ENCODE data around the gene MTG1.

Gene MTG1

DNA sequence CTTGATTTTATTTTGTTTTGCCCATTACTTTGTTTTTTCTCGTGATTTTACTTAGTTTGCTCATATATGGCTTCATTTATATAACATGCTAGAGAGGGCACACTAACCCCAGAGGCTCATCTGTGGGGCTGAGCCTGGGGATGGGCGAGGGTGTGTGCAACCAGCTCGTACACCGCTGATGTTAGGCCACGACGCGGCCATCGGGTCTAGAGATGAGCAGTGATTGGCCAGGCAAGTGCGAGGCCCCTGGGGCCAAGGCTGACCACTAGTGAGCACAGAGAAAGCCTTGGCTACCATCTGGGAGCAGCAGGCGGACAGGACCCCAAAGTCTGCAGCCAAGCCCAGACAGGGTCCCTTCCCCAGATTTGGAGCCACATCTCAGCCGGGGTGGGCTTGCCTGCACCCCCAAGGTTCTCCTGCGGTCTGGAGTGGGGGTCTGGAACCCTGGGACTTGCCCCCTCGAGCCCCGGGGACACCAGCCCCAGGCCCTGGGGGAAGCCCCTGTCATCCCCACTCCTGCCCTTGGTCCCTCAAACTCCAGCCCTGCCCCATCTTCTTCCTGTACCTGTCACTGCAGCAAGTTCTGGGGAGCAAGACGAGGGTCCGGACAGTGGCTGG lies 39.9 kb upstream of the MTG1 start:
- H3K27me3 ChIP-seq (ENCODE audit: low read depth, low read length), result no peaks in the 10 kb centered on the region
- no peaks in the 10 kb centered on the region for H3K36me3 ChIP-seq (ENCODE audit: control insufficient read depth in 1 of 2, insufficient read depth in 2 of 2, low read length in 2 of 2)
- H3K4me1 ChIP-seq (ENCODE audit: control insufficient read depth in 1 of 2, insufficient read depth in 2 of 2, low read length in 2 of 2), result peaks cover 0 to 18% of the 10 kb centered on the region in 2 donors
- H3K27ac ChIP-seq (ENCODE audit: low read length), result no peak overlapping the region
- no peak overlapping the region for H3K4me3 ChIP-seq (ENCODE audit: low read depth in 1 of 2, low read length in 2 of 2)
- no peaks in the 10 kb centered on the region for H3K9me3 ChIP-seq (ENCODE audit: control insufficient read depth in 1 of 2, low read length in 2 of 2)

DNA sequence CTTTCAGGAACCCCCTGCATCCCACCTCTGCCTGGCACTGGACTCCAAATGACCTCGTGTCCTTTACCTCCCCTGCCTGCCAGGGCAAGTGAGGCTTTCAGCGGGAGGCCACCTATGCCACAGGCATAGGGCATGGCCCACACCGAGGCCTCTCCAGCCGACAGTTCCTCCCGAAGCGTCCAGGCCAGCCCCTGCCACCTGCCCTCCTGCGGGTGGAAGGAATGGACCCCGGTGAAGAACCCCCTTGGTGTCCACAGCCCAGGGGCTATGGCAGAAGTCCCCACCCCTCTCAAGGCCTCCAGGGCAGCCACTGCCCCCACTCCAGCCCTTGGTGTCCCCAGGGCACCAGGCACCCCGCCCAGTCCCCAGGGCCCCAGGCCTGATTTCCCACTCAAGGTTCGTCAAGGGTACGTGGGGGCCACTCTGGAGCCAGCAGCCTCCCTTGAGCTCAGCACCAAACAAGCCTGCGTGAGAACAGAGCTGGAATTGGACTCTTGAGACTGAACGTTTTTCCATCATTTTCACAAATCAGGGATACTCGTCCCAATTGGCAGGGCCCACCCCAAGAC lies 39.2 kb upstream of the MTG1 start:
- Histone ChIP-seq H3K4me1 (ENCODE audit: control insufficient read depth in 1 of 2, insufficient read depth in 2 of 2, low read length in 2 of 2) (peaks cover 0 to 18% of the 10 kb centered on the region in 2 donors), H3K27me3 (ENCODE audit: low read depth, low read length) (no peaks in the 10 kb centered on the region), H3K4me3 (ENCODE audit: low read depth in 1 of 2, low read length in 2 of 2) (no peak overlapping the region), H3K36me3 (ENCODE audit: control insufficient read depth in 1 of 2, insufficient read depth in 2 of 2, low read length in 2 of 2) (no peaks in the 10 kb centered on the region), H3K9me3 (ENCODE audit: control insufficient read depth in 1 of 2, low read length in 2 of 2) (no peaks in the 10 kb centered on the region), H3K27ac (ENCODE audit: low read length) (no peak overlapping the region)

DNA sequence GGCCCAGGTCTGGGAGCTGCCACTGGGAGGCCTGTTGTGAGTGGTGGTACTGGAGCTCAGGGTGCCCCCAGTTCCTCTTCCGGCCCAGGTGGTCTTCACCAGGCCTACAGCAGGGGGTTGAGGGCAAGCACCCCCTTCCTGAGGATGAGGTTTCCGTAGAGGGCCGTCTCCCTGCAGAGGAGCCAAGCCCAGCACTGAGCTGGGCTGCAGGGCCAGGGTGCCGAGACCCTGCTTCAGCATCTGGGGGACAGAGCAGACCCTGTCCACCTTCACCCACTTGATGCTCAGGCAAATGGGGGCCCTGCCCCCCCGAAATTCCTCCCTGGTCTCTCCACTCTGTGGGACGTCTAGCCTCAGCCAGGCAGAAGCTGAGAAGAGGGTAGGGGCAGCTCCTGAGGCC lies 38.7 kb upstream of the MTG1 start:
- H3K27ac ChIP-seq (ENCODE audit: low read length), result no peak overlapping the region
- no peaks in the 10 kb centered on the region for H3K9me3 ChIP-seq (ENCODE audit: control insufficient read depth in 1 of 2, low read length in 2 of 2)
- H3K27me3 ChIP-seq (ENCODE audit: low read depth, low read length), result no peaks in the 10 kb centered on the region
- no peaks in the 10 kb centered on the region for H3K36me3 ChIP-seq (ENCODE audit: control insufficient read depth in 1 of 2, insufficient read depth in 2 of 2, low read length in 2 of 2)
- no peak overlapping the region for H3K4me3 ChIP-seq (ENCODE audit: low read depth in 1 of 2, low read length in 2 of 2)
- peaks cover 0 to 18% of the 10 kb centered on the region in 2 donors for H3K4me1 ChIP-seq (ENCODE audit: control insufficient read depth in 1 of 2, insufficient read depth in 2 of 2, low read length in 2 of 2)

DNA sequence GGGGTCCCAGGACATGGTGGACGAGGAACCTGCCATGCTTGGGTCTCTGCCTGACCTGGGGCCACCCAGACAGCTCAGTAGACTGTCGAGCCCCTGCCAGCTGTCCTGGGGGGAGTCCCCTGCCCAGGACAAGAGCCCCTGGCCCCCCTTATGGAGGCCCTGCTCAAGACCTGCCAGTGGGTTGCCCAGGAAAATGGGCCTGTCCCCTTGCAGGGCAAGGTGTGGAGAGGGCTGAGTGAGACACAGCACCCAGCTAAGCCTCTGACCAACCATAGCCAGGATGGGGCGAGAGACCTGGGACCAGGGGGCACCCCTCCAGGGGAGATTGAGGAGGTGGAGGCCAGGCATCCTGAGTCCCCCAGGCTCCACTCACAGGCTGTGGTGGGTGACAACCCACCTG lies 38.0 kb upstream of the MTG1 start:
- H3K4me3 ChIP-seq (ENCODE audit: low read depth in 1 of 2, low read length in 2 of 2), result no peak overlapping the region
- H3K4me1 ChIP-seq (ENCODE audit: control insufficient read depth in 1 of 2, insufficient read depth in 2 of 2, low read length in 2 of 2), result peaks cover 0 to 18% of the 10 kb centered on the region in 2 donors
- H3K27me3 ChIP-seq (ENCODE audit: low read depth, low read length), result no peaks in the 10 kb centered on the region
- no peaks in the 10 kb centered on the region for H3K9me3 ChIP-seq (ENCODE audit: control insufficient read depth in 1 of 2, low read length in 2 of 2)
- no peaks in the 10 kb centered on the region for H3K36me3 ChIP-seq (ENCODE audit: control insufficient read depth in 1 of 2, insufficient read depth in 2 of 2, low read length in 2 of 2)
- no peak overlapping the region for H3K27ac ChIP-seq (ENCODE audit: low read length)

DNA sequence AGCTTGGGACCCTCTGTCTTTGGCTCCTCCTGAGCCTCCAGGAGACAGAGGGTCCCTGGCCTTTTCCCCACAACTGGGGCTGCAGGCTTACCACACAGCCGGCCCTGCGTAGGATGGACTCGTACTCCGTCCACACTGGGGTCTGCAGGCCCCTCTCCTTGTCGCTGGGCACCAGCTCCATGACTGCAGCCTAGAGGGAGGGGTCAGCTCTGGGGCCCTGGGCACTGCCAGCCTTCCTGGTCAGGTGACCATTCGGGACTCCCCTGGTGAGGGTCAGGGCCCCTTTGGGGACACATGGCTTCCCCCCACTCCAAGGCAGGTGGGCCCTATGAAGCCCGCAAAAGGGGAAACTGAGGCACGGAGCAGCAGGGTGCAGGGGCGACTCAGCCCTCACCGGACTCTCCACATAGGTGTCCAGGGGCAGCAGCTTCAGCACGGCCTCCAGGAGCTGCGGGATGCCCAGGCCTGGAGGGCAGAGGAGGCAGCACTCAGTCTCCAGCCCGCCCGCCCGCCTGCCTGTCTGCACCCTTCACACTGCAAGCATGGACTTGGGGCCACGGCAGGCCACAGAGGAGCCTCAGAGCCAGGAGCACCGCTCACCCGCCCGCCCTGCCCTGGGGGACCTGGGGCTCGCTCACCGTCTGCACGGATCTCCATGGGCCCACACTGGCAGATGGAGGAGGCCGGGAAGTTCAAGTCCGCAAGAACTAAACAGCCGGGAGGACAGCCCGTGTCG lies 37.2 kb upstream of the MTG1 start:
- Histone ChIP-seq H3K9me3 (ENCODE audit: control insufficient read depth in 1 of 2, low read length in 2 of 2) (no peaks in the 10 kb centered on the region), H3K4me1 (ENCODE audit: control insufficient read depth in 1 of 2, insufficient read depth in 2 of 2, low read length in 2 of 2) (peaks cover 0 to 18% of the 10 kb centered on the region in 2 donors), H3K27ac (ENCODE audit: low read length) (no peak overlapping the region), H3K27me3 (ENCODE audit: low read depth, low read length) (no peaks in the 10 kb centered on the region), H3K4me3 (ENCODE audit: low read depth in 1 of 2, low read length in 2 of 2) (peak overlapping the region; percentile 21 to 64), H3K36me3 (ENCODE audit: control insufficient read depth in 1 of 2, insufficient read depth in 2 of 2, low read length in 2 of 2) (peaks cover 0 to 5% of the 10 kb centered on the region in 2 donors)

DNA sequence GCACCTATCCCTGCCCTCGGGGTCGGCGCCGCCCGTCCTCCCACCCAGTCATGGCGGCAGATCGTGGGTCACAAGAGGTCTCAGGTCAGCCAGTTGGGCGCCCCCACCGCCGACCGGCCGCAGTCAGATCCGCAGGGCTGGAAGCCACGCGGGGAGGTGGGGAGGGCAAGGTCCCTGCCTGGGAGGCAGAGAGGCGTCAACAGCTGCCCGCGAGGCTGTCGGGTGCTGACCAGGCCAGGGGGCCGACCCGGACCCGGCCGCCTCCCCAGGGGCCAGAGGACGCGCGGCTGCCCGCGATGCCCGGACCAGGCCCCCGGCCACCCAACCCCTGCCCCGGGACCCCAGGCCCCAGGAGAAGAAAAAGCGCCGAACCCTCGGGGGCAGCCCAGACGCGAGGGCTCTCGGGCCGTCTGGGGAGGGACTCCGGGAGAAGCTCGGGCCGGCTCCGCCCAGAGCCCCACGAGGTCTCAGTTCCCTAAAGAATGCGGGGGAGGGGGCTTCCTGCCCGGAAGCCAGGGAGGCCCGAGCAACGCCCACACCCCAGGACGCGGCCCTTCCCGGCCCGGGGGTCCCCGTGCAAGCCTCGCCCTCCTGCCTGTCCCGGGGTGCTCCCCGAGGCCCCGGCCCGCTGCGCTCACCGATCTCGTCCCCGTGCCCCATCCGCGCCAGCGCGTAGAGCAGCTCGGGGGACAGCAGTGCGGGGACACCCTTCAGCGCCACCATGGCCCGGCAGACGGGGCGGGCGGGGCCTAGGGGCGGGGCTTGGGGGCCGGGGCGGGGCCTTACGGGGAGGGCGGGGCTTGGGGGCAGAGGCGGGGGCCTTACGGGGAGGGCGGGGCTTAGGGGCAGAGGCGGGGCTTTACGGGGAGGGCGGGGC lies 36.4 kb upstream of the MTG1 start, which contains the start of gene FUOM:
TSS of gene FUOM (minus strand) at position 735 of the 877 bp plus-strand sequence. CDS start at position 723, 12 bp downstream.
- H3K27ac ChIP-seq (ENCODE audit: low read length), result no peak within 1 kb of the TSS
- peaks cover 0 to 18% of the 10 kb centered on the region in 2 donors for H3K4me1 ChIP-seq (ENCODE audit: control insufficient read depth in 1 of 2, insufficient read depth in 2 of 2, low read length in 2 of 2)
- no peaks in the 10 kb centered on the region for H3K9me3 ChIP-seq (ENCODE audit: control insufficient read depth in 1 of 2, low read length in 2 of 2)
- H3K36me3 ChIP-seq (ENCODE audit: control insufficient read depth in 1 of 2, insufficient read depth in 2 of 2, low read length in 2 of 2), result peaks cover 6 to 13% of the 10 kb centered on the region in 2 donors
- no peaks in the 10 kb centered on the region for H3K27me3 ChIP-seq (ENCODE audit: low read depth, low read length)
- peak within 1 kb of the TSS; percentile 21 to 64 for H3K4me3 ChIP-seq (ENCODE audit: low read depth in 1 of 2, low read length in 2 of 2)

DNA sequence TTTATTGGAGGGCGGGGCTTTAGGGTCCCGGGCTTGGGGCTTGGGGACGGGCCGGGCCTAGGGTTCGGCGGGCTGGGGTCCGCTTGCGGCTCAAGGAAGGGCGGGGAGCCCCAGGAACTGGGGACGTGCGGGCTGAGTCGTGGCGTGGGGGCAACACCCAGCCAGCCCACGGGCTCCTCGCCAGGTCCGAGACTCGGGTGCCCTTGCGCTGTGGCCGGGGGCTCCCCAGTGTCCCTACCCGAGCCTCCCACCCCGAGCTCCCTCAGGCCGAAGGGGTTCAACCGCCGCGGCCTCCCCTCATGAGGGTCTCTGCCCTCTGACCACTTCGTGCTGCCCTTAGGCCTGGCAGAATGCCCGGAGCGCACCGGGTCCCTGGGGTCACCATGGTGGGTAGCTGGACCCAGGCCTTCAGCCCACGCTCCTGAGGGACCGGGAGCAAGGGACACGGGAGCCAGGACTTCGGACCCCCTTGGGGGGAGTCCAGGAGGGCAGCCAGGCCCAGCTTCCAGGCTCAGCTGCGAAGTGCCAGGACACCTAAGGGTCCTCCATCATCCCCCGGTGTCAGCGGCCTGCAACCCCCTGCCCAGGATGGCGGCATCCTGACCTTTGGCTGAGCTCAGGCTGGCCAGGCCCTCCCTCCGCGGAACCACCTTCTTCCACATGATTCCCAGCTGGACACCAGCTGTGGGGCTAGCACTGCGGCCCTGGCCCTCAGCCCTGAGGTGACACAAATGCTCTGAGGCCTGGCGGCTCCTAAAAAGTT lies 35.6 kb upstream of the MTG1 start:
- H3K36me3 ChIP-seq (ENCODE audit: control insufficient read depth in 1 of 2, insufficient read depth in 2 of 2, low read length in 2 of 2), result peaks cover 6 to 21% of the 10 kb centered on the region in 2 donors
- H3K27me3 ChIP-seq (ENCODE audit: low read depth, low read length), result no peaks in the 10 kb centered on the region
- H3K4me3 ChIP-seq (ENCODE audit: low read depth in 1 of 2, low read length in 2 of 2), result no peak overlapping the region
- H3K4me1 ChIP-seq (ENCODE audit: control insufficient read depth in 1 of 2, insufficient read depth in 2 of 2, low read length in 2 of 2), result peaks cover 0 to 18% of the 10 kb centered on the region in 2 donors
- H3K27ac ChIP-seq (ENCODE audit: low read length), result no peak overlapping the region
- H3K9me3 ChIP-seq (ENCODE audit: control insufficient read depth in 1 of 2, low read length in 2 of 2), result no peaks in the 10 kb centered on the region

DNA sequence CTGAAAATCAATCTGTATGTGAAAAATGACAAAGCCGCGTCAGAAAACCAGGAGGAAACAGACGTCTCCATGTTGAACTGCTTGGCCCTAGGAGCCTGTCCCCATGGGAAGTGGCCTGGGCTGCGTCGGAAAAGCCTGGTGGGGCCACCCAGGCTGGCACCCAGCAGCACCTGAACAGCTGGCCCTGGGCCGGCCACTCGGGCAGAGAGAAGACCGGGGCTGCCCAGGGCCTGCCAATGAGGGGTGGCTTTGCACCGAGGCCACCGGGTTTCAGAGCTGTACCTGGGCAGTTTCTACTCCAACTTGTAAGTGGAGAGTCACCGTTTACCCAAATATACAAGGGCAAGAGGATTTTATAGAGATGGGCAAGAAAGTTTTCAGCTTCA lies 35.0 kb upstream of the MTG1 start:
- Histone ChIP-seq H3K27ac (ENCODE audit: low read length) (no peak overlapping the region), H3K9me3 (ENCODE audit: control insufficient read depth in 1 of 2, low read length in 2 of 2) (no peaks in the 10 kb centered on the region)

DNA sequence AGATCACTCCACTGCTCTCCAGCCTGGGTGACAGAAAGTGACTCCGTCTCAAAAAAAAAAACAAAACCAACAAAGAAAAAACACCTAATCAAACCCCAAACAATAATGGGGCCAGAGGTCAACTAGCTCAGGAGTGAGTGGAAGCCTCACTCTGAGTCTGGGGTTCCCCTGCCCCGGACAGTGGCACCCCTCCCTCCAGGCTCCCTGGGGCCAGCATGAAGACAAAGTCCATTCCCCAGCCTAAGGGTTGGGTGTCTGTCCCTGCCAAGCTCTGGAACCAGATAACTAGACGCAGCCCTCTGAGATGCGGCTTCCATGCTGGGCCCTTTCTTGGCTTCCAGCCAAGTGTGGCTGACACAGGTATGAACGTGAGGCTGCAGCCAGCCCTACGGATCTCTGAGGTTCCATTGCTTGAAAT lies 34.4 kb upstream of the MTG1 start:
- no peak overlapping the region for H3K27ac ChIP-seq (ENCODE audit: low read length)
- H3K36me3 ChIP-seq (ENCODE audit: control insufficient read depth in 1 of 2, insufficient read depth in 2 of 2, low read length in 2 of 2), result peaks cover 10 to 32% of the 10 kb centered on the region in 2 donors
- peaks cover 0 to 18% of the 10 kb centered on the region in 2 donors for H3K4me1 ChIP-seq (ENCODE audit: control insufficient read depth in 1 of 2, insufficient read depth in 2 of 2, low read length in 2 of 2)
- H3K4me3 ChIP-seq (ENCODE audit: low read depth in 1 of 2, low read length in 2 of 2), result no peak overlapping the region
- no peaks in the 10 kb centered on the region for H3K27me3 ChIP-seq (ENCODE audit: low read depth, low read length)
- no peaks in the 10 kb centered on the region for H3K9me3 ChIP-seq (ENCODE audit: control insufficient read depth in 1 of 2, low read length in 2 of 2)

More for the DNA sequence above, 35.0 kb upstream of the MTG1 start:
- Histone ChIP-seq H3K36me3 (ENCODE audit: control insufficient read depth in 1 of 2, insufficient read depth in 2 of 2, low read length in 2 of 2) (peaks cover 6 to 27% of the 10 kb centered on the region in 2 donors), H3K4me3 (ENCODE audit: low read depth in 1 of 2, low read length in 2 of 2) (no peak overlapping the region), H3K4me1 (ENCODE audit: control insufficient read depth in 1 of 2, insufficient read depth in 2 of 2, low read length in 2 of 2) (peaks cover 0 to 18% of the 10 kb centered on the region in 2 donors), H3K27me3 (ENCODE audit: low read depth, low read length) (no peaks in the 10 kb centered on the region)

DNA sequence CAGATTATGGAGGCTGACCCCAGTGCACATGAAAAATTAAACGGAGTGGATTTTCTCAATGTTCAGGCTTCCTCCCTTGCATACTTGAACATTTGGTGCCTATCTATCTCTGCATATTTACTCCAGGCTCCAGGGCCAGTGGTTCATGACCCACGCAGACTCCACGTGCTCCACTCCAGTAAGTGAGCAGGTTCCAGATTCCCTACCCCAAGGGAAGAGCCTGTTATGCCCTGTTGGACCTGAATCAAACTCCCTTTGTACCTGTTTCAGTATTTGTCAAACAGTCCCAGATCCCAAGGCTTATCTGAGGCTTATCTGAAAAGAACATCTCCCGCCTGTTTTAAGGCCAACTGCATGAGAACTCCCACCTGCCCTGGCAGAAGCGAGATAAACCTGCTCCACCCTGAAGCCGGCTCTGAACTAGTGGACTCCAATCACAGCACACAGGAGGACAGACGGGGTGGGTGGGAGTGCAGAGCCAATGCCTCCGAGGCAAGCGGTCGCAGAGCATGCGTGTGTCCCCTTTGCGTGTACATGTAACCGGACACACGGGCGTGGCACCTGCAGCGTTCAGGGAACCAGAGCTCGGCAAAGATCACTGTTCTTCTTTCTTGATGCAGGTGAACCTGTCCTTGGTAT lies 33.9 kb upstream of the MTG1 start:
- peaks cover 14 to 38% of the 10 kb centered on the region in 2 donors for H3K36me3 ChIP-seq (ENCODE audit: control insufficient read depth in 1 of 2, insufficient read depth in 2 of 2, low read length in 2 of 2)
- no peaks in the 10 kb centered on the region for H3K27me3 ChIP-seq (ENCODE audit: low read depth, low read length)
- no peak overlapping the region for H3K4me3 ChIP-seq (ENCODE audit: low read depth in 1 of 2, low read length in 2 of 2)
- peaks cover 0 to 18% of the 10 kb centered on the region in 2 donors for H3K4me1 ChIP-seq (ENCODE audit: control insufficient read depth in 1 of 2, insufficient read depth in 2 of 2, low read length in 2 of 2)
- H3K27ac ChIP-seq (ENCODE audit: low read length), result no peak overlapping the region
- no peaks in the 10 kb centered on the region for H3K9me3 ChIP-seq (ENCODE audit: control insufficient read depth in 1 of 2, low read length in 2 of 2)
